GOT3 (cell line): ENCODE measurements around the gene PIK3CB.
"Not testable (repeated sequence)": the region's sequence is repeated elsewhere in the genome, so short reads cannot be mapped to it uniquely, and the experiment has no call there.

Experiments used
- DNase-seq: peaks from one replicate; lab custom pipeline; 2025; ENCODE audit warnings: mixed read lengths; lab: John Stamatoyannopoulos, UW

The PIK3CB gene

DNA sequence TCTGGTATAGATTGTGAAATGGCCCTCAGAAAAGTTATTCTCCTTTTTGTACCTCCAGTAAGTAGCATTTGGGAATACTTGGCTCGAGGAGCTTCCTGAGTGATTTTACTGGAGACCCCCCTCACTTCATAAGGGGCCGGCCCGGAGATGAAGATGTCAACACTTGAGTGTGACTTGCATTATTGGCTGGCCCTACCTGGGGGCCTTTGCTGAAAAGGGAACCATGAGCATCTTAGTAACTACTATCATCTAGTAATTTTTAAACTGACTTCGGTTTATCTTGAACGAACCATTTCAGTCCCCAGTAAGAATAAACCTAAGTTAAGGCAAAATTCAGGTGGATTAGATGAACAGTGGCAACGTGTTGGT is 224.8 kb downstream of the PIK3CB start:
- DNase-seq = no peak

DNA sequence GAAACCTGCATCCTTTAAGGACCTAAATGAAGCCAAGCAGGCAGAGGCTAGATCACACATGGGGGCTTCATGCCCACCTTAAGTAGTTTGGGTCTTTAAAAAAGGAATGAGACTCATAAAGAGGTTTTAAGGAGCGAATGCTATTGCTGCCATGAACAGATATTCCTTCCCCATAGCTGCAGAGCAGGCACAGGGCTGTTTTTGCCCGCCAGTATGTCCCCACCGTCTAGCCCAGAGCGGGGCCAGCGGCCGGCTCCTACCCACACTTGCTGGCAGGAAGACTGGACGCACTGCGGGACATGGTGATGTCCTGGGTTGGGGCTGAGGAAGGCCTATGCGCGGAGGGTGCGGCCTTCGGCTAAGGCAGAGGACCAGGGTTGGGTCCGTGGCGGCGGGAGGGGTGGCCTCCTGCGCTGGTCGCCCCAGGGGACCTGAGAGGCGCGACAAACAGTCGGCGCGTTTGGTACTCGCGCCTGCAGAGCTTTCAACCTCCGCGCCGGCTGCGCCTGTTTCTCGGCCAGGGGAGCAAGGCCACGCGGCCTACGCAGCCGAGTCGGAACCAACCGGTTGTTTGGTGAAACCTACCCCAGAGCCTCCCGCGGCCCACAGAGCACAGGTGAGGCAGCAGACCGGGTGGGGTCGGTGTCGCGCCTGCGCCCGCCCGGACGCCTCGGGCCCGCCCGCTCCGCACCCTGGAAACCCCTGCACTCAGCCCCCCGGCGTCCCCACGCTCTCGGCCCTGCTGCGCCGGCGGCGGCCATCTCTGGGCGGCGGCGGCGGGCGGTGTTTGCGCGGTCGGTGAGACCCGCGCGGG is 226.2 kb downstream of the PIK3CB start, which contains the start of gene FAIM:
TSS of gene FAIM (plus strand) at position 450 of the 814 bp plus-strand sequence. CDS start 10,956 bp downstream, outside the sequence.
- peak; percentile 66 for DNase-seq

DNA sequence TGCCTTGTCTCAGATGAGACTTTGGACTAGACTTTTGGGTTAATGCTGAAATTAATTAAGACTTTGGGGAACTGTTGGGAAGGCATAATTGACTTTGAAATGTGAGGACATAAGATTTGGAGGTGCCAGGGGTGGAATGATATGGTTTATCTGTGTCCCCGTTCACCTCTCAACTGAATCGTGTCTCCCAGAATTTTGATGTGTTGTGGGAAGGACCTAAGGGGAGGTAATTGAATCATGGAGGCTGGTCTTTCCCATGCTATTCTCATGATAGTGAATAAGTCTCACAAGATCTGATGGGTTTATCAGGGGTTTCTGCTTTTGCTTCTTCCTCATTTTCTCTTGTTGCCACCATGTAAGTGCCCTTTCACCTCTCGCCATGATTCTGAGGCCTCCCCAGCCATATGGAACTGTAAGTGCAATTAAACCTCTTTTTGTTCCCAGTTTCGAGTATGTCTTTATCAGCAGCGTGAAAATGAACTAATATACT is 230.6 kb downstream of the PIK3CB start:
- DNase-seq = not testable (repeated sequence)
